HFFc6 (cell line): ENCODE data around the gene NAT14. TPM values are rescaled to one million over a fixed set of nuclear protein-coding genes. Genes with fewer than 3 reads are reported as not detected.

Source experiments
- DNase-seq: peaks from one replicate; pipeline ENCODE4 v3.0.0-alpha.2; 2018
- H3K27ac Mint-ChIP-seq: 2 replicates; pipeline ENCODE4 v1.8.0; 2020; ENCODE audit warnings: mild to moderate bottlenecking, mixed read lengths
- H3K27me3 Mint-ChIP-seq: 2 replicates; pipeline ENCODE4 v1.8.0; 2021; ENCODE audit warnings: mild to moderate bottlenecking, moderate library complexity, mixed read lengths; ENCODE audit not compliant: insufficient read depth
- H3K36me3 Mint-ChIP-seq: 2 replicates; pipeline ENCODE4 v1.8.0; 2021; ENCODE audit warnings: low read depth, mixed read lengths
- H3K4me1 Mint-ChIP-seq: 2 replicates; pipeline ENCODE4 v1.8.0; 2020; ENCODE audit warnings: low read depth, mixed read lengths
- H3K4me3 Mint-ChIP-seq: 2 replicates; pipeline ENCODE4 v1.8.0; 2020; ENCODE audit warnings: mild to moderate bottlenecking, moderate library complexity, mixed read lengths
- H3K9me3 Mint-ChIP-seq: 2 replicates; pipeline ENCODE4 v1.8.0; 2020; ENCODE audit warnings: mild to moderate bottlenecking, mixed read lengths
- total RNA-seq, 6 experiments: library from RNA; stranded (reverse); fragmentation: NEBNext Ultra II Directional; extraction: Animal tissue kit (Norgen Biotek cat#: 25700); gene quantifications; 2 replicates in 1 of 6; 3 replicates in 5 of 6; pipeline ENCODE4 v1.2.3, GENCODE V29; 2021
- TF ChIP-seq, protein P1 (sequence below): fragments of 200-600 bp; sonication (generic); IDR thresholded peaks from 2 replicates; pipeline ENCODE4 v1.5.0; 2021; ENCODE audit warnings: antibody characterized with exemption, mild to moderate bottlenecking

NAT14 gene
- total RNA-seq, 6 experiments from 2014 or later = 53.3 to 72.0 (median 61.3) TPM

GRCh38 chr19:55441319-55441691 lies 43.7 kb upstream of the NAT14 start:
- H3K27me3 Mint-ChIP-seq = peaks cover 47% of the 10 kb centered on the region

GRCh38 chr19:55441692-55442321 lies 43.2 kb upstream of the NAT14 start:
- TF ChIP-seq, protein P1, sequence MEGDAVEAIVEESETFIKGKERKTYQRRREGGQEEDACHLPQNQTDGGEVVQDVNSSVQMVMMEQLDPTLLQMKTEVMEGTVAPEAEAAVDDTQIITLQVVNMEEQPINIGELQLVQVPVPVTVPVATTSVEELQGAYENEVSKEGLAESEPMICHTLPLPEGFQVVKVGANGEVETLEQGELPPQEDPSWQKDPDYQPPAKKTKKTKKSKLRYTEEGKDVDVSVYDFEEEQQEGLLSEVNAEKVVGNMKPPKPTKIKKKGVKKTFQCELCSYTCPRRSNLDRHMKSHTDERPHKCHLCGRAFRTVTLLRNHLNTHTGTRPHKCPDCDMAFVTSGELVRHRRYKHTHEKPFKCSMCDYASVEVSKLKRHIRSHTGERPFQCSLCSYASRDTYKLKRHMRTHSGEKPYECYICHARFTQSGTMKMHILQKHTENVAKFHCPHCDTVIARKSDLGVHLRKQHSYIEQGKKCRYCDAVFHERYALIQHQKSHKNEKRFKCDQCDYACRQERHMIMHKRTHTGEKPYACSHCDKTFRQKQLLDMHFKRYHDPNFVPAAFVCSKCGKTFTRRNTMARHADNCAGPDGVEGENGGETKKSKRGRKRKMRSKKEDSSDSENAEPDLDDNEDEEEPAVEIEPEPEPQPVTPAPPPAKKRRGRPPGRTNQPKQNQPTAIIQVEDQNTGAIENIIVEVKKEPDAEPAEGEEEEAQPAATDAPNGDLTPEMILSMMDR = no peak
- peaks cover 48% of the 10 kb centered on the region for H3K27me3 Mint-ChIP-seq
- no peak for DNase-seq
- no peak overlapping the region for H3K27ac Mint-ChIP-seq
- H3K36me3 Mint-ChIP-seq = peaks cover 5% of the 10 kb centered on the region; the same call in 1 of the 2 replicates
- no peak overlapping the region for H3K4me3 Mint-ChIP-seq
- peaks cover 10% of the 10 kb centered on the region for H3K4me1 Mint-ChIP-seq
- H3K9me3 Mint-ChIP-seq = peaks cover 4% of the 10 kb centered on the region; the same call in 1 of the 2 replicates

More at GRCh38 chr19:55441319-55441691, 43.7 kb upstream of the NAT14 start:
- TF ChIP-seq, protein P1 = no peak
- H3K36me3 Mint-ChIP-seq = peaks cover 5% of the 10 kb centered on the region; the same call in 1 of the 2 replicates
- peaks cover 10% of the 10 kb centered on the region for H3K4me1 Mint-ChIP-seq
- H3K9me3 Mint-ChIP-seq = peaks cover 4% of the 10 kb centered on the region; the same call in 1 of the 2 replicates
- no peak for DNase-seq
- H3K4me3 Mint-ChIP-seq = no peak overlapping the region; the same call in 1 of the 2 replicates
- H3K27ac Mint-ChIP-seq = no peak overlapping the region

- peaks cover 4% of the 10 kb centered on the region; the same call in 1 of the 2 replicates for H3K9me3 Mint-ChIP-seq
- peaks cover 10% of the 10 kb centered on the region for H3K4me1 Mint-ChIP-seq
- peaks cover 5% of the 10 kb centered on the region; the same call in 1 of the 2 replicates for H3K36me3 Mint-ChIP-seq
- H3K4me3 Mint-ChIP-seq = no peak overlapping the region
- TF ChIP-seq, protein P1 = no peak
- peaks cover 47% of the 10 kb centered on the region for H3K27me3 Mint-ChIP-seq
- H3K27ac Mint-ChIP-seq = no peak overlapping the region
- DNase-seq = no peak
These were observed 42.5 kb upstream of the NAT14 start for GRCh38 chr19:55442372-55442961.

DNA sequence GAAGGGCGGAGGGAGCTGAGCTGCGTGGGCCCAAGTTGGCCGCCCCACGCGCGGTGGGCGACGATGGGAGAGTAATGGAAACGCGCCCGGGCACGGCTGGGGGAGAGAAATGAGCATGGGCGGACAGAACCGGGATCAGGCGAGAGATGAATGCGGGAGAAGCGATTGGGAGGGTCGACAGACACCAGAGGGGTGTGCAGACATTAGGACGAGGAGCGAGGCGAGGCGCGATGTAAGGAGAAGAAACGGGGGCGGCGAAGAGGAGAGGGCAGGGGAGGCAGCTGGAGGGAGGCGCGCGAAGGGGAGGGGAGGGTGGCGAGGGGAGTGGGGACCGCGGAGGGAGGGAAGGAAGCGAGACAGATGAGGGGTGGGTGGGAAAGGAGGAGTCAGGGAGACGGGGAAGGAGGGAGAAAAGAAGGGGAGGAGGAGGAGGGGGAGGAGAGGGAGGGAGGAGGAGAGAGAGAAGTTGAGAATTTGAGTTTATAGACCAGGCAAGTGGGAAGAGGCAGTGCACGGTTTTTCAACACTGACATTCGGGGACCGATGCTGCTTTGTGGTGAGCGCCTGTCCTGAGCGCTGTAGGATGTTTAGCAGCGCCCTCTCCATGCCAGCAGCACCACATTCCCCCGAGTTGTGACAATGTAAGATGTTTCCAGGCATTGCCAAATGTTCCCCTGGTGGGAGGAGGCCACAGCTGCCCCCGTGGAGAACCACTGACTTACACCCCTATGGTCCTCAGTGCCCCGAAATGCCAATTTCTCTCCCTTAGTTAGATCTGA lies 41.8 kb upstream of the NAT14 start, which contains the start of gene SHISA7:
TSS of gene SHISA7 (minus strand) at position 256 of the 779 bp plus-strand sequence. CDS start 437 bp downstream, outside the sequence.
- Mint-ChIP-seq H3K9me3 (peaks cover 4% of the 10 kb centered on the region; the same call in 1 of the 2 replicates), H3K27ac (no peak within 1 kb of the TSS), H3K27me3 (peaks cover 47% of the 10 kb centered on the region), H3K4me1 (peaks cover 10% of the 10 kb centered on the region), H3K4me3 (no peak within 1 kb of the TSS), H3K36me3 (peaks cover 5% of the 10 kb centered on the region; the same call in 1 of the 2 replicates)
- TF ChIP-seq, protein P1 = 0 out of 2 replicates have a peak, but pooled peaks have one; percentile 11
- DNase-seq = no peak

DNA sequence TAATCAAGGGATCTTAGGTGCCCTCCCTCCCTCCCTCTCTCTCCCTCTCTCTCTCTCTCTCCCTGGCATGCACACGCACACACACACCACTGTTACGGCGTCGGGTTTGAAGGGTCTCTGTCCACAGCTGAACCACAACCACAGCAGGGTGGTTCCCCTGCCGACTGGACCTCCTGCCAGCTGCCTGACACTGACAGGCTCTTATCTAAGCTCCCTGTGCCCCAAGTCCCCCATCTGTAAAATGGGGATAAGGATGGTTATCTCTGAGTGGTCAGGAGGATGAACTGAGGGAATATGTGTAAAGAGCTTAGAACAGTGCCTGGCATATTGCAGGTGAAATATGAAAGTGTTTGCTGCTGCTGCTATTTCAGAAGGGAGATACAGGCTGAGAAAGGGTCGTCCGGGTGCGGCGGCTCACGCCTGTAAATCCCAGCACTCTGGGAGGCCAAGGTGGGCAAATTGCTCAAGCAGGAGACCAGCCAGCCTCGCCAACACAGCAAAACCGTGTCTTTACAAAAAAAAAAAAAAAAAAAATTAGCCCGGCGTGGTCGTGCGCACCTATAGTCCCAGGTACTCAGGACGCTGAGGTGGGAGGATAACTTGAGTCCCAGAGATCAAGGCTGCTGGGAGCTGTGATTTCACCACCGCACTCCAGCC lies 41.0 kb upstream of the NAT14 start:
- Mint-ChIP-seq H3K9me3 (peaks cover 4% of the 10 kb centered on the region; the same call in 1 of the 2 replicates), H3K36me3 (peaks cover 5% of the 10 kb centered on the region; the same call in 1 of the 2 replicates), H3K4me1 (peaks cover 10% of the 10 kb centered on the region), H3K27ac (no peak overlapping the region), H3K27me3 (peaks cover 47% of the 10 kb centered on the region), H3K4me3 (no peak overlapping the region)
- TF ChIP-seq, protein P1 = no peak
- no peak for DNase-seq
